ENCODE results near the gene RAPGEF3. TPM values are rescaled to one million over a fixed set of nuclear protein-coding genes. Genes with fewer than 3 reads are reported as not detected.

RAPGEF3 gene
- total RNA-seq, 6 experiments from 2014 or later = 2.0 to 4.1 (median 3.1) TPM

GRCh38 chr12:47717046-47717442 lies 41.6 kb downstream of the RAPGEF3 start:
- no peaks in the 10 kb centered on the region for H3K36me3 Mint-ChIP-seq (ENCODE audit: low read depth)
- H3K4me1 Mint-ChIP-seq (ENCODE audit: low read depth) = peaks cover 22% of the 10 kb centered on the region
- no peak for TF ChIP-seq CTCF (IDR thresholded peaks at IDR 0.05)
- no peak overlapping the region for H3K27ac Mint-ChIP-seq
- H3K4me3 Mint-ChIP-seq = no peak overlapping the region
- no peaks in the 10 kb centered on the region for H3K9me3 Mint-ChIP-seq
- H3K27me3 Mint-ChIP-seq (ENCODE audit: insufficient read depth) = peaks cover 1% of the 10 kb centered on the region; the same call in 1 of the 2 replicates
- no peak for DNase-seq

- Mint-ChIP-seq H3K27me3 (ENCODE audit: insufficient read depth) (peaks cover 1% of the 10 kb centered on the region; the same call in 1 of the 2 replicates), H3K4me1 (ENCODE audit: low read depth) (peaks cover 22% of the 10 kb centered on the region), H3K36me3 (ENCODE audit: low read depth) (no peaks in the 10 kb centered on the region), H3K4me3 (peak overlapping the region; percentile 59; the same call in 1 of the 2 replicates), H3K27ac (no peak overlapping the region), H3K9me3 (no peaks in the 10 kb centered on the region)
- no peak for TF ChIP-seq CTCF (IDR thresholded peaks at IDR 0.05)
- no peak for DNase-seq
These were observed 42.7 kb downstream of the RAPGEF3 start for GRCh38 chr12:47715877-47716548.

DNA sequence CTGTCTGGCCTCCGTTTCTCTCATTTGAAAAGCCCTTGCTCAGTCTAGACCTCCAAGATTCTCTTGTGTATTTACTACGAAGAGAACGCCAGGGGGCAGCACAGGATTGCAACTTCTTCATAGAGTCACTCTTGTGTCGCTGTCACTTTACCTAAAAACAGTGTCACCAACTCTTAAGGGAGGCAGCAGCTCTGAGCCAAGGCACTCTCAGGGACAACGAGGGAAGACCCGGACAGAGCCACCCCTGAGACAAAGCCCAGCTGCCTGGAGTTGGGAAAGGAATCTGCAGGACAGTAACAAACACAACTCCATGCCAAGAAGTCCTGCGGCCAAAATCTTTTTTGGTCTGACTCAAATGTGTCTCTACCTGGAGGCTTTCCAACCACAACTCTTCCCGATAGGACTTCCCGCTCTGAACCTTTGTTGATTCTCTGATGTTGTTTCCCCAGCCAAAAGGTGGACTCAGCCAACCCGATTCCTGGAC lies 43.2 kb downstream of the RAPGEF3 start:
- H3K27ac Mint-ChIP-seq = no peak overlapping the region
- peak; percentile 94 for TF ChIP-seq CTCF (IDR thresholded peaks at IDR 0.05)
- H3K36me3 Mint-ChIP-seq (ENCODE audit: low read depth) = no peaks in the 10 kb centered on the region
- H3K4me3 Mint-ChIP-seq = peak overlapping the region; percentile 59
- no peaks in the 10 kb centered on the region for H3K9me3 Mint-ChIP-seq
- H3K27me3 Mint-ChIP-seq (ENCODE audit: insufficient read depth) = no peaks in the 10 kb centered on the region
- peak; percentile 57 for DNase-seq
- H3K4me1 Mint-ChIP-seq (ENCODE audit: low read depth) = peaks cover 22% of the 10 kb centered on the region

DNA sequence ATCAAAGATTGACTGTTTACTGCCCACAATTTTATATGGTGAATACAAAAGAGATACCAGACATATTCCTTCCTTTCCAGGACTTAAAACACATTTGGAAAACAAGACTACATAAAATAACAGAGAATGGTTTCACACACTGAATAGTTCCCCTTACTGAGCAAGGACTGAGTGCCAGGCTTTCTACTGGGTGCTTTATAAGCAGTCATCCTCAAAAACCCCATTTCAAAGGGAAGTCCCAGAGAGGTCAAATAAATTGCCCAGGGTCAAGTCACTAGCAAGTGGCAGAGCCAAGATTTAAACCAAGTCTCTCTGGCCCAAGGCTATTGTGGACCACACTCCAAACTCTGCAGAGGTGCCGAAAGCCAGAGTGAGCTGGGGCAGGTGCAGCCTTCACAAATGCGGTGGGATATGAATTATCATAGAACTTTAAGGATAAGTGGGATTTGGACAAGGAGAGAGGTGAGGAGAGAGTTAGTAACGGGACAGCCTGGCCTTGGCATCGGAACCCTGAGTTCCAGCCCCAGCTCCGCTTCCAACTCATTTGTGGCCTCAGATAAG lies 43.8 kb downstream of the RAPGEF3 start:
- TF ChIP-seq CTCF (IDR thresholded peaks at IDR 0.05) = no peak
- H3K4me3 Mint-ChIP-seq = no peak overlapping the region
- no peak for DNase-seq
- no peaks in the 10 kb centered on the region for H3K27me3 Mint-ChIP-seq (ENCODE audit: insufficient read depth)
- no peak overlapping the region for H3K27ac Mint-ChIP-seq
- H3K4me1 Mint-ChIP-seq (ENCODE audit: low read depth) = peaks cover 22% of the 10 kb centered on the region
- H3K36me3 Mint-ChIP-seq (ENCODE audit: low read depth) = no peaks in the 10 kb centered on the region
- H3K9me3 Mint-ChIP-seq = no peaks in the 10 kb centered on the region

DNA sequence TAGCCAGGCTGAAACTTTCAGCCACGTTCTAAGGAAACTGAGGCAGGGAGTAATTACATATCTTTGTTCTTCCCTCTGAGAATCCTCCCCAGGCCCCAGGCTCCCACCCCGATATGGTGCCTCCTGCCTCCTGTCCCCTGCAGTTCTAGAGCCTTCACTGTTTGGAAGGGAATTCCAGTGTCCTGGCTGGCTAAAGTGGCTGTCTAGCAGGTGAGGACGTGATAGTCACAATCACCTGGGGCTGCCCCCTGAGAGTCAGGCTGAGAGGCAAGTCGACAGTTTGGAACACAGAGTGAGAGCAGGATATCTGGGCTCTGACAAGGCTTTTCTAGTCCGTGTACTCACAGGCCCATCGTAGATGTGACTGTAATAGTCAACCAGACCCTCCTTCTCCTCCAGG lies 46.5 kb downstream of the RAPGEF3 start:
- Mint-ChIP-seq H3K27ac (no peak overlapping the region), H3K36me3 (ENCODE audit: low read depth) (no peaks in the 10 kb centered on the region), H3K9me3 (no peaks in the 10 kb centered on the region), H3K4me3 (no peak overlapping the region), H3K4me1 (ENCODE audit: low read depth) (peaks cover 31% of the 10 kb centered on the region), H3K27me3 (ENCODE audit: insufficient read depth) (no peaks in the 10 kb centered on the region)
- no peak for TF ChIP-seq CTCF (IDR thresholded peaks at IDR 0.05)
- no peak for DNase-seq

All from HFFc6 (cell line).